ENCODE measurements around the gene SORBS1. TPM values are rescaled to one million over a fixed set of nuclear protein-coding genes. Genes with fewer than 3 reads are reported as not detected.

SORBS1 gene
- total and polyA plus RNA-seq, 2 donors (not counting 3 experiments of a cell fraction or from before 2014, with no cell fraction given), result 2.0 to 7.9 TPM

GRCh38 chr10:95277201-95277570 lies 284.0 kb downstream of the SORBS1 start:
- Histone ChIP-seq H3K9me3 (replicated peaks; ENCODE audit: control insufficient read depth, insufficient read depth, low read length) (no peaks in the 10 kb centered on the region), H3K4me2 (ENCODE audit: insufficient read depth, low read length) (no peak overlapping the region), H3K9ac (replicated peaks; ENCODE audit: extremely low read depth, insufficient read depth, low read length) (no peak overlapping the region), H3K27ac (ENCODE audit: insufficient read depth, low read depth, low read length) (no peak overlapping the region), H3K4me1 (ENCODE audit: control insufficient read depth, extremely low read depth, insufficient read depth, low read length) (peaks cover 20% of the 10 kb centered on the region), H3K9me1 (replicated peaks; ENCODE audit: control insufficient read depth, extremely low read depth, insufficient read depth, low read length) (no peaks in the 10 kb centered on the region), H3K36me3 (ENCODE audit: control insufficient read depth in 2 of 2, extremely low read depth in 1 of 2, insufficient read depth in 2 of 2, low read length in 2 of 2) (no peaks in the 10 kb centered on the region), H3K27me3 (ENCODE audit: control insufficient read depth in 2 of 2, insufficient read depth in 2 of 2, low read length in 2 of 2) (no peaks in the 10 kb centered on the region), H3K79me2 (ENCODE audit: control insufficient read depth, insufficient read depth, low read length) (peaks cover 63% of the 10 kb centered on the region), H4K20me1 (replicated peaks; ENCODE audit: control insufficient read depth, extremely low read depth, insufficient read depth, low read length) (no peaks in the 10 kb centered on the region), H2AFZ (ENCODE audit: low read depth, low read length) (no peak overlapping the region), H3K4me3 (replicated peaks in 1 of 3; ENCODE audit: insufficient read depth in 1 of 3, low read depth in 1 of 3, low read length in 3 of 3) (no peak overlapping the region)
- CTCF ChIA-PET, result interaction anchor here (1.4 to 3.6 kb wide), 4 partner anchors 11 to 88 kb away, joined by 3 to 16 read pairs (median 5); no protein-coding TSS in a partner anchor
- TF ChIP-seq MYC (IDR thresholded peaks at IDR 0.05; ENCODE audit: low read depth, low read length) (no peak), MAX (IDR thresholded peaks at IDR 0.05; ENCODE audit: insufficient read depth, insufficient read length) (no peak), EZH2 (IDR thresholded peaks at IDR 0.05; ENCODE audit: borderline replicate concordance, low read depth, low read length, severe bottlenecking) (no peak), CTCF (IDR thresholded peaks at IDR 0.05; ENCODE audit: extremely low read depth in 1 of 2, insufficient read depth in 1 of 2, low read depth in 1 of 2, low read length in 2 of 2) (no peak), POLR2AphosphoS5 (IDR thresholded peaks at IDR 0.05; ENCODE audit: insufficient read depth, low read depth, low read length) (no peak), JUN (IDR thresholded peaks at IDR 0.05; ENCODE audit: borderline replicate concordance, insufficient read depth, insufficient read length, low read depth) (no peak), POLR2A (IDR thresholded peaks at IDR 0.05; ENCODE audit: low read depth, low read length) (no peak), GATA2 (IDR thresholded peaks at IDR 0.05; ENCODE audit: insufficient read depth, insufficient read length, low read depth, low read length) (no peak), FOS (IDR thresholded peaks at IDR 0.05; ENCODE audit: borderline replicate concordance, insufficient read depth, low read length) (no peak)
- no peak for FAIRE-seq
- BruUV-seq (replicated peaks), result no TSS peak
- dilution Hi-C loops (cut with MboI; ENCODE audit: extremely low pct_ligation_motif_present, low sequenced_read_pairs), result no loop called here
- POLR2A ChIA-PET, result no interaction called here
- intact Hi-C loops (cut with micrococcal nuclease), result no loop called here
- no peak for DNase-seq (ENCODE audit: low read depth, low spot score)

All from endothelial cell of umbilical vein (primary cell).